HepG2 (cell line): ENCODE results near the gene PTPRC. TPM values are rescaled to one million over a fixed set of nuclear protein-coding genes. Genes with fewer than 3 reads are reported as not detected.

Experiments
- ATAC-seq: fragments of 200-7000 bp; cut with Tn5 transposase; 3 replicates; pipeline ENCODE4 v1.9.1; 2020; ENCODE audit warnings: mild to moderate bottlenecking, moderate library complexity
- BruUV-seq: library from RNA; stranded (reverse); fragments of 400-500 nt; replicated peaks from 2 replicates; lab custom pipeline; 2021; lab: Mats Ljungman, UMichigan
- CTCF ChIA-PET: fragments of 300-600 bp; formaldehyde crosslinking; extraction: SDS; loops from one replicate; lab custom pipeline; 2021; ENCODE audit warnings: low total read pairs, inconsistent platforms, low intra/inter-chr PET ratio; lab: Yijun Ruan, JAX
- POLR2A ChIA-PET: fragments of 350-600 bp; sonication (Branson Sonifier 250); formaldehyde crosslinking; loops from one replicate; lab custom pipeline; 2020; ENCODE audit warnings: antibody characterized with exemption, inconsistent platforms; lab: Yijun Ruan, JAX
- DNase-seq: peaks from one replicate; pipeline ENCODE4 v3.0.0-alpha.2; 2015; ENCODE audit warnings: low spot score
- FAIRE-seq: peaks from 3 replicates; lab custom pipeline; 2011; peaks lifted over from hg19 to GRCh38; lab: Jason Lieb, UNC
- H2AFZ ChIP-seq: one replicate; pipeline ENCODE4 v1.6.1; 2011; ENCODE audit warnings: low read length, inconsistent platforms
- H3K27ac ChIP-seq: fragments of 300-600 bp; 3 replicates; pipeline ENCODE4 v1.8.0; 2011; ENCODE audit warnings: mixed run types, mild to moderate bottlenecking, mixed read lengths, low read length, inconsistent platforms; ENCODE audit not compliant: insufficient read depth; ENCODE audit errors: extremely low read length
- H3K27me3 ChIP-seq, 2 experiments: fragments of 200-600 bp in 1 of 2; 2 replicates in 1 of 2; 3 replicates in 1 of 2; pipeline versions ENCODE4 v1.6.0 to v1.8.0; 2011; ENCODE audit warnings: low read length in 2 of 2, mild to moderate bottlenecking in 2 of 2, moderate library complexity in 2 of 2, inconsistent platforms in 1 of 2; ENCODE audit not compliant: insufficient read depth in 2 of 2, control insufficient read depth in 1 of 2
- H3K36me3 ChIP-seq, 2 experiments: fragments of 200-600 bp in 1 of 2; replicated peaks in 1 of 2; 2 replicates in 1 of 2; 3 replicates in 1 of 2; pipeline versions ENCODE4 v1.5.1 to v1.8.0; 2011; ENCODE audit warnings: low read length in 2 of 2, inconsistent platforms in 1 of 2; ENCODE audit not compliant: insufficient read depth in 2 of 2, control insufficient read depth in 1 of 2
- H3K4me1 ChIP-seq: 2 replicates; pipeline ENCODE4 v1.5.1; 2012; ENCODE audit warnings: low read length, inconsistent platforms; ENCODE audit not compliant: insufficient read depth
- H3K4me2 ChIP-seq: 2 replicates; pipeline ENCODE4 v1.6.0; 2011; ENCODE audit warnings: low read depth, low read length, inconsistent platforms
- H3K4me3 ChIP-seq, 3 experiments: fragments of 200-600 bp in 1 of 3; sonication (generic), shearing (Covaris generic) in 1 of 3; replicated peaks in 1 of 3; 2 replicates each; pipeline ENCODE4 v1.5.1; 2011 to 2016; ENCODE audit warnings: low read length in 3 of 3, inconsistent platforms in 2 of 3, low read depth in 2 of 3, mild to moderate bottlenecking in 2 of 3, control low read depth in 1 of 3, mixed read lengths in 1 of 3; ENCODE audit not compliant: insufficient read depth in 1 of 3
- H3K79me2 ChIP-seq: one replicate; pipeline ENCODE4 v1.6.1; 2011; ENCODE audit warnings: low read length, inconsistent platforms; ENCODE audit not compliant: insufficient read depth
- H3K9ac ChIP-seq: 2 replicates; pipeline ENCODE4 v1.6.0; 2011; ENCODE audit warnings: mild to moderate bottlenecking, low read depth, low read length, inconsistent platforms; ENCODE audit not compliant: insufficient read depth
- H3K9me3 ChIP-seq: 2 replicates; pipeline ENCODE4 v1.5.1; 2012; ENCODE audit warnings: mild to moderate bottlenecking, low read length
- H4K20me1 ChIP-seq: 2 replicates; pipeline ENCODE4 v1.6.0; 2011; ENCODE audit warnings: inconsistent platforms, mild to moderate bottlenecking, low read length, moderate library complexity; ENCODE audit not compliant: insufficient read depth
- CEBPG ChIP-seq: IDR thresholded peaks from 2 replicates; pipeline ENCODE4 v1.6.1; 2016
- ETS1 ChIP-seq: sonication (generic); formaldehyde crosslinking; IDR thresholded peaks from 2 replicates; pipeline ENCODE4 v1.4.0; 2020; ENCODE audit warnings: missing genetic modification reagents
- FOXC1 ChIP-seq: sonication (generic); formaldehyde crosslinking; IDR thresholded peaks from 2 replicates; pipeline ENCODE4 v1.8.0; 2022; ENCODE audit warnings: mild to moderate bottlenecking, missing genetic modification reagents, borderline replicate concordance
- GATAD1 ChIP-seq: IDR thresholded peaks from 2 replicates; pipeline ENCODE4 v1.6.1; 2016; ENCODE audit warnings: missing genetic modification reagents, missing compliant biosample characterization
- HES4 ChIP-seq: sonication (generic); formaldehyde crosslinking; IDR thresholded peaks from 2 replicates; pipeline ENCODE4 v1.9.0; 2021; ENCODE audit warnings: mild to moderate bottlenecking, missing genetic modification reagents, borderline replicate concordance
- PATZ1 ChIP-seq: sonication (generic); formaldehyde crosslinking; IDR thresholded peaks from 2 replicates; pipeline ENCODE4 v1.4.0; 2020; ENCODE audit warnings: missing genetic modification reagents
- PAX8 ChIP-seq: sonication (generic); formaldehyde crosslinking; IDR thresholded peaks from 2 replicates; pipeline ENCODE4 v1.8.0; 2022; ENCODE audit warnings: mild to moderate bottlenecking, missing genetic modification reagents, borderline replicate concordance
- SIX1 ChIP-seq: sonication (generic); formaldehyde crosslinking; IDR thresholded peaks from 2 replicates; pipeline ENCODE4 v1.4.0; 2020; ENCODE audit warnings: missing genetic modification reagents, borderline replicate concordance
- SOX13 ChIP-seq, 3 experiments: fragments of 450-650 bp in 1 of 3; sonication (generic) in 1 of 3; formaldehyde crosslinking in 1 of 3; IDR thresholded peaks in 2 of 3; conservative IDR thresholded peaks in 1 of 3; 2 replicates each; pipeline versions ENCODE4 v1.5.0 to v1.6.1; 2016 to 2020; ENCODE audit warnings: antibody characterized with exemption in 1 of 3, mild to moderate bottlenecking in 1 of 3, missing compliant biosample characterization in 1 of 3, missing genetic modification reagents in 1 of 3, moderate library complexity in 1 of 3
- TRIM22 ChIP-seq: fragments of 450-650 bp; IDR thresholded peaks from 2 replicates; pipeline ENCODE4 v1.6.1; 2017
- ZNF605 ChIP-seq: sonication (generic); formaldehyde crosslinking; IDR thresholded peaks from 2 replicates; pipeline ENCODE4 v1.8.0; 2022; ENCODE audit warnings: mild to moderate bottlenecking, missing genetic modification reagents
- ZNF607 ChIP-seq: sonication (generic); formaldehyde crosslinking; IDR thresholded peaks from 2 replicates; pipeline ENCODE4 v1.5.1; 2020; ENCODE audit warnings: missing genetic modification reagents, mild to moderate bottlenecking, borderline replicate concordance
- ZNF687 ChIP-seq: sonication (generic); formaldehyde crosslinking; IDR thresholded peaks from 2 replicates; pipeline ENCODE4 v1.5.1; 2020; ENCODE audit warnings: mild to moderate bottlenecking, missing genetic modification reagents, moderate library complexity
- ZNF703 ChIP-seq: sonication (generic); formaldehyde crosslinking; IDR thresholded peaks from 2 replicates; pipeline ENCODE4 v1.5.1; 2020; ENCODE audit warnings: missing genetic modification reagents, mild to moderate bottlenecking, moderate library complexity, borderline replicate concordance
- ZNF768 ChIP-seq: sonication (generic); formaldehyde crosslinking; IDR thresholded peaks from 2 replicates; pipeline ENCODE4 v1.4.0; 2020; ENCODE audit warnings: missing genetic modification reagents
- ZNF776 ChIP-seq: sonication (generic); formaldehyde crosslinking; IDR thresholded peaks from 2 replicates; pipeline ENCODE4 v1.4.0; 2020; ENCODE audit warnings: mild to moderate bottlenecking, missing genetic modification reagents
- in situ Hi-C: cut with HindIII; loops from 2 replicates; pipeline ENCODE4 v1.10.0; 2017; ENCODE audit warnings: low pct_unique_long_range_greater_than_20kb; ENCODE audit not compliant: extremely low pct_ligation_motif_present
- intact Hi-C: fragments of 100-400 bp; cut with micrococcal nuclease; formaldehyde crosslinking; loops from one replicate; pipeline ENCODE4 v1.10.0; 2022; ENCODE audit not compliant: unreplicated experiment
- polyA plus RNA-seq, 8 experiments: library from polyadenylated mRNA; depleted of rRNA in 3 of 8; stranded (reverse) in 7 of 8; unstranded in 1 of 8; fragments of >200 nt; fragmentation: Illumina TruSeq in 4 of 8; extraction: Trizol in 4 of 8; gene quantifications; 2 replicates each; pipeline versions ENCODE4 v1.2.1 to v1.2.3, GENCODE V29; 2011 to 2016; ENCODE audit warnings: low read depth in 4 of 8, missing spikeins in 1 of 8, mixed read lengths in 1 of 8; ENCODE audit not compliant: insufficient read depth in 1 of 8
- total RNA-seq, 5 experiments: library from RNA; depleted of rRNA; stranded (reverse); fragments of >200 nt; fragmentation: Illumina TruSeq; extraction: Trizol; gene quantifications; 2 replicates each; pipeline ENCODE4 v1.2.3, GENCODE V29; 2016; ENCODE audit warnings: low read depth in 1 of 5

Gene PTPRC
- total and polyA plus RNA-seq, 2 of the 13 experiments (the other 11 are each of a cell fraction or from before 2014, with no cell fraction given): not detected

- Histone ChIP-seq H3K79me2 (no peaks in the 10 kb centered on the region), H3K27ac (no peak overlapping the region), H2AFZ (no peak overlapping the region), H3K9me3 (no peaks in the 10 kb centered on the region), H3K4me1 (no peaks in the 10 kb centered on the region), H3K9ac (no peak overlapping the region), H3K4me2 (no peak overlapping the region), H4K20me1 (no peaks in the 10 kb centered on the region), H3K36me3 (no peaks in the 10 kb centered on the region), H3K4me3 (no peak overlapping the region), H3K27me3 (no peaks in the 10 kb centered on the region)
- ATAC-seq: no peak
- ChIA-PET POLR2A (no interaction called here), CTCF (no interaction called here)
- BruUV-seq: no TSS peak
- DNase-seq: no peak
- intact Hi-C loops (no loop called here), in situ Hi-C loops (no loop called here)
- FAIRE-seq: no peak
- TF ChIP-seq PAX8 (no peak), ZNF768 (no peak), ETS1 (CRISPR knock-in tag) (no peak), PATZ1 (CRISPR knock-in tag) (no peak), FOXC1 (CRISPR knock-in tag) (no peak), GATAD1 (CRISPR knock-in tag) (no peak), SOX13 (IDR thresholded peaks at IDR 0.05) (no peak), SOX13 (CRISPR knock-in tag; conservative IDR thresholded peaks at IDR 0.05 in 1 of 2, IDR thresholded peaks at IDR 0.05 in 1 of 2) (no peak), ZNF776 (no peak), HES4 (no peak), ZNF607 (CRISPR knock-in tag) (no peak), CEBPG (CRISPR knock-in tag) (no peak), ZNF687 (CRISPR knock-in tag) (no peak), TRIM22 (no peak), SIX1 (no peak), ZNF703 (no peak), ZNF605 (CRISPR knock-in tag) (no peak)
Measured at GRCh38 chr1:198667186-198667585, 28.3 kb downstream of the PTPRC start.
